ENCODE data around the gene KCTD19.
"Not testable (repeated sequence)": the region's sequence is repeated elsewhere in the genome, so short reads cannot be mapped to it uniquely, and the experiment has no call there.

KCTD19 gene

DNA sequence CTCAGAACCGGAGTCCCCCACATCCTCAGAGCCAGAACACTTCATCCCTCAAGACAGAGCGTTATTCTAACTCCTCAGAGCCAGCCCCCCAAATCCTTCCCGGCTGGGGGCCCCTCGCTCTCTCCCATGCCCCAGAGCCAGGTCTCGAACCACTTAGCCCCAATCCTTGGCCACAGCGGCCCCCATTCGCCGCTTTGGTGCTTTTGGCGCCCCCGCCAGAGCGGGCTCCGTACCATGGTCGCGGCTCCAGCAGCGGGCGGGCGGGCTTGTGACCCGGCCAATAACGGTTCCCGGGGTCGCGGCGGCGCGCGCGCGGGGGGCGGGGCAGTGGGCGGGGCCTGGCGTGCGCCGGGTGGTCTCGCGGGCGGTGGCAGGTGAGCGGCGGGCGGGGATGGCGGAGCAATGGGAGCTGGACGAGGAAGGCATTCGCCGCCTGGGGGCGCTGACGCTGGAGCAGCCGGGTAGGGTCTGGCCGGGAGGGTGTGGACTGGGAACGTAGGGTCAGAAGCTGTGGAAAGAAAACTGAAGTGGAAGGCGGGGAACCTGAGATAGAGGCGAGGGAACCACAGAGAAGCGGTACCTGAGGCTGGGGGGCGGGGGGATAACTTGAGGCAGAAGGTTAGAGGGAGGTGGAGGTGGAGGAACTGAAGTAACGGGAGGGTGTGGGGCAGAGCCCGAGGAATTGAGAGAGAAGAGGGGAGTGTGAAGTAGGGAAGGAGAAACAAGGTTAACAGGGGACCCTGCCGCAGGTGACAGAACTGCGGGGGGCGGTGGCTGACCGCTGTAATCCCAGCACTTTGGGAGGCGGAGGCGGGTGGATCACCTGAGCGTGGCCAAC, at the start of gene KCTD19, which contains the start of gene LRRC36:
Gene KCTD19 (minus strand): TSS at position 270 of the 838 bp plus-strand sequence. CDS start 34 bp downstream, at position 236.
Gene LRRC36 (plus strand): TSS at position 344 of the 838 bp plus-strand sequence. CDS start 48 bp downstream, at position 392.
- peak; percentile 64 for DNase-seq

DNA sequence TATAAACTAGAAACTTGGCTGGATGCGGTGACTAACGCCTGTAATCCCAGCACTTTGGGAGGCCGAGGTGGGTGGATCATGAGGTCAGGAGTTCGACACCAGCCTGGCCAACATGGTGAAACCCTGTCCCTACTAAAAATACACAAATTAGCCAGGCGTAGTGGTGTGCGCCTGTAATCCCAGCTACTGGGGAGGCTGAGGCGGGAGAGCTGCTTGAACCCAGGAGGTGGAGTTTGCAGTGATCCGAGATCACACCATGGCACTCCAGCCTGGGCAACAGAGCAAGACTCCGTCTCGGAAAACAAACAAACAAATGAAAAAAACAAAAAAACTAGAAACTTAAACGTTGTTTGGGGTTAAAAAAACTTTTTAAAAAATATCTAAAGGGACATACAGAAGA, 49.5 kb upstream of the KCTD19 start:
- DNase-seq, result not testable (repeated sequence)

DNA sequence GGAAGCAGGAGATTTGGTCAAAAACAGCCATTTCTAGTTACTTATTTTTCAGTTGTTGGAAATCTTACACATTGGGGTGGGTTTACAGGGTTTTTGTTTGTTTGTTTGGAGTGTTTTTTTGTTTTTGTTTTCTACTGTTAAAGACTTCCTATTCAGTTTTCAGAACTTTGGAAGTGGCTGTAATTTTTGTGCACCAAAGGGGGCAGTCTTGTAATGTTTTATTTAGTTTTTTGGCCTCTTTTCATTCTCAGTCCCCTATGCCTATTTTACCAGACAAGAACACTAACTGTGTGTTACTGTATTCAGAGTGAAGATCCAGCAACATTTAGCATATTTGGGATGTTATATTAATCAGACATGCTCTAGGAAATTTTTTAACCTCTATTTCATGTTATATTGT, 46.1 kb upstream of the KCTD19 start:
- no peak for DNase-seq

DNA sequence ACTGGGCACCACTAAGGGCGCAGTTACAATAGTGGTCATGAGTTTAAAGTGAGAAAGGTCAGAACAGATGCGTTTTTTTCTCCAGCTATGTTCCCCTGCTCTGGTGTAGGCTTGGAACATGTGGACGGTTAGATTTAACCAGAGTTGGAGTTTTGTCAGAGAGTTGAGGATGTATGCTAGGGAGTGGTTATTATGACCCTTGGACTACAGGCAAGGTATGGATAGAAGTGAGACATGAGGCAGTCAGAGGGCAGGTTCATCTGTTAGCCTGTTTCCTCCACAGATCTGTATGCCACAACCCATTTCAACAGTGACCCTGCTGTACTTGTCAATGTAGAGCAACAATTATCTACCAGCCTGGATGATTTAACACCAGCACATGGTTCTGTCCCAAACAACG, 44.1 kb upstream of the KCTD19 start:
- DNase-seq, result no peak

GRCh38 chr16:67364600-67365235, 38.2 kb upstream of the KCTD19 start:
- no peak for DNase-seq

DNA sequence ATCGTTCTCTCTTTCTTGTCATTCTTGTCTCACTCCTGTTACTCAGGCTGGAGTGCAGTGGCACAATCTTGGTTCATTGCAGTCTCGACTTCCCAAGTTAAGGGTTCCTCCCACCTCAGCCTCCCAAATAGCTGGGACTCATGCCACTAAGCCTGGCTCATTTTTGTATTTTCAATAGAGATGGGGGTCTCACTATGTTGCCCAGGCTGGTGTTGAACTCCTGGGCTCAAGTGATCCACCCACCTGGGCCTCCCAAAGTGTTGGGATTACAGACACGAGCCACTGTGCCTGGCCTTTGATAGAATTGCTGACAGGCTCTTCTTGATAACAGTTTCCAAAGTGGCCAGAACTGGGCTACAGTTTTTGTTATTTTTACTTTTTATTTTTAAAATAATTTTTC, 34.5 kb upstream of the KCTD19 start:
- no peak for DNase-seq

DNA sequence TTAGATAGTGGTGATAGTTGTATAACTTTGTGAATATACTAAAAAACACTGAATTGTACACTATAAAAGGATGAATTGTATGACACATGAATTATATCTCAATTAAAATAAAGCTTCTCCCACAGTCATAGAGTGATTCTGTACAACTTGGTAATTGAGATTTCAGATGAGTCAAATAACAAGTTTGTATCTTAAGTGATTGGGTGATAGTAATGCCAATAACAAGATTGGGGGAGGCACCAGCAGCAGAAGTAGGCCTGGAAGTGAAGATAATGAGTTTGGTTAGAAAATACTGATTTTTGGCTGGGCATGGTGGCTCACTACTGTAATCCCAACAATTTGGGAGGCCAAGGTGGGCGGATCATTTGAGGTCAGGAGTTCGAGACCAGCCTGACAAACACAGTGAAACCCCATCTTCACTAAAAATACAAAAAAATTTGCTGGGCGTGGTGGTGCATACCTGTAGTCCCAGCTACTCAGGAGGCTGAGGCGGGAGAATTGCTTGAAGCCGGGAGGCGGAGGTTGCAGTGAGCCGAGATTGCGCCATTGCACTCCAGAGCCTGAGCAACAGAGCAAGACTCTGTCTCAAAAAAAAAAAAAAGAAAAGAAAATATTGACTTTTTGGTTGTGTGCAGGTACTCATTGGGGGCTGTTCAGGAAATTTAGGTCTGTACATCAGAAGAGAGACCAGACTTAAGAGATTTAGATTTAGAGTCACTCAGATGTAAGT, 33.2 kb upstream of the KCTD19 start:
- not testable (repeated sequence) for DNase-seq

DNA sequence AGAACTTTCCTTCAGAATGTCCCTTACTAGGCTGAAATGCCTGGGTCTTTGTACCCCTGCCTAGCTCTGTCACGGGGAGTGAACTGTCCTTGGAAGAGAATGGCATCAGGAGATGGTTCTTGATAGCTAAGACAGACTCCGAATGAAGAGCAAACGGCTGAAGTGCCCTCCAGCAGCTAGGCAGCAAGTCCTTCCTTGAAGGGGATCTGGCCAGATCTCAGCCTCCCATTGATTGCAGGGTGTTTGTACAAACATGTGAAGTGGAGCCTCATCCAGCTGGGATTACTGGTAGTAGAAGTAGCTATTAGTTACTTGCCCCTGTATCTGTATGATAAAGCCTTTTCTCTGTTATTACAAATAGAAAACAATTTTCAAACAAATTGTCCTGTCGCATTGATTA, 31.0 kb upstream of the KCTD19 start:
- DNase-seq, result no peak

DNA sequence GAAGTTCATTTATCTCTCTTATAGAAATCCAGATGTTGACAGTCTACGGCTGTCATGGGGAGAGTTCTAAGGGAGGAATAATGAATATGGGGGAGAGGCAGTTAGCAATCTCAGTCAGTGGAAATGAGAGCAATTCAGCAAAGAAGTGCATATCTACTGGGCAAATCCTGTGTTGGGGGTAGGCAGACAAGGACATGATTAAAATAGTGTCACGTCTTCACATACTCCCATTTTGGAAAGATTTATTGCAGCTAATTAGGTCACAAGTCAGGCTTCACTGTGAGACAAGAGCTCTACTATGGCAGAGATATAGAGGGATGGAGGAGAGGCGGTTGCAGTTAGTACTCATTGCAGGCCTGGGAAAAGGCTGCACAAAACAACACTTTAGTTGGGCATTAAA, 29.9 kb upstream of the KCTD19 start:
- no peak for DNase-seq

DNA sequence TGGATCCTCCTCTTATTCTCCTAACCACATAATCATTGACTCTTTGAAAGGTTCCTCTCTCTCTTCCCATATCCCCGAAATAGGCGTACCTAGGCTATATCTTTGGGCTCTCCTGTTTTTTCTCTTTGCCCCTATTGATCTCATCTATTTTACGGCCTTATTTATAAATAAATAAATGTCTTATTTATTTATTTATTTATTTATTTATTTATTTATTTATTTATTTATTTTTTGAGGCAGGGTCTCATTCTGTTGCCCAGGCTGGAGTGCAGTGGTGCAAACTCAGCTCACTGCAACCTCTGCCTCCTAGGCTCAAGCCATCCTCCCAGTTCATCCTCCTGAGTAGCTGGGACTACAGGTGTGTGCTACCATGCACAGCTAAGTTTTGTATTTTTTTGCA, 25.9 kb upstream of the KCTD19 start:
- DNase-seq, result not testable (repeated sequence)

DNA sequence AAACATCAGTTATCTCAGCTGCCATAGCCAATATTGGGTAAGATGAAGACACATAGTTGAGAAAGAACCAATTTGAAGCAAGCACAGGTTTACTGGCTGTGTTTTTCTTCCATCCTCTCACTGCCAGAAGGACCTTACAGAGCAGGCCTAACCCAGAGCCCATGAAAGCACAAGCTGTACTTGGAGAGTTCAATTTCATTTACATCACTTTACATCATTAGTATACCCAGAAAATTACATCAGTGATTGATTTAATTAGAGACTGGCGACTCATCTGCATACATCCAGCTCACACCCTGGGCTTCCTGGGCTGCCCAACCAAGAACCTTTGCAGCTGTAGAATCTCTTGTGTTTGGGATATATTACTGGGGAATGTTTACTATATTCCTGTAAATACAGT, 23.8 kb upstream of the KCTD19 start:
- no peak for DNase-seq

DNA sequence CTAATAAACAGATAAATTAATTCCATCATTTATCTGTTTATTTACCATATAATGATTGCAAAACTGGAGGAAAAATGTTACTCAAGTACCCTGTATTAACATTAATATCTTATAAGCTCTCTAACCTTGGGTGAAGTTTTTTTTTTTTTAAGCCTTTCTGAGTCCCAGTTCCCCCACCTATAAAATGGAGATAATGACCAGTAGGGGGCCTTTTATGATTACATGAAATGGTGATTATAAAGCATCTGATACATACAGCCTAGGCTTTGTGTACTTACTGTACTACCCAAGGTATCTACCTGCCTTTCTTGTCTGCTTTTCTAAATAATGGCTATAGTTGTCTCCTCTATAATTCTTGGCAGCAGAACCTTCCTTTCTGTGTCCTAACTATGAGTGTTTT, 22.6 kb upstream of the KCTD19 start:
- DNase-seq, result peak; percentile 24

DNA sequence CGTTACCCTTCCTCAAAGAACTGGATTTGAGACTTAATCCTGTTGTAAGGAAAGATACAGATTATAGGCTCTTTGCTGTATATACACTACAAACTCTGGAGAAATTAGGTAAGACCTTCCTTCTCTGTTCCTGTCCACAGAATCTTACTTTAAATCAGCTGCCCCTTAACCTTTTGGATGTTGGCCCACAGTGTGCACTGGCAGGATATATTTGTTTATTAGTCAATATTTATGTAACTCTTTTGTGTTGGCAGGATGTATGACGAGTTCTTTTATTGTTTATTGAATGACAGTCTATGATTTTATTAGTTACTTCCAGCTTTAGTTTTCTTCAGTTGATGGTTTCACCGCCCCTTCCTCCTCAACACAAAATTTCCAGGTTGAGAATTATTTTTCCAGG, 19.8 kb upstream of the KCTD19 start:
- no peak for DNase-seq

- DNase-seq, result no peak
Measured at GRCh38 chr16:67345401-67345800, 18.9 kb upstream of the KCTD19 start.

GRCh38 chr16:67342616-67343015, 16.1 kb upstream of the KCTD19 start:
- DNase-seq, result no peak

DNA sequence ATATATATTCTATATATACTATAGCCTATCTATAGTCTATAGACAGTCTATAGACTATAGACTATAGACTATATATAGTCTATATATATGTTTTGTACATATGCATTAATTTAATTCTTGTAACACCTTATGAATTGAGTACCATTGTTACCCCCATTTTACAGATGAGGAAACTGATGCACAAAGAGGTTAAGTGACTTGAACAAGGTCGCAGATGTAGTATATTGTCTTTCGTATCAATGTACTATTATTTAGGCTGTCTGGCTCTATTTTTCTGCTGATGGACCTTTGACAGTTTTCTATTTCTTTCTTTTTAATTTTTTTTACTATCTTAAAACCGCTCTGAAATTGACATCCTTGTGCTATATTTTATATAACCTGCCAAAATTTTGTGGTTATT, 14.7 kb upstream of the KCTD19 start:
- DNase-seq, result no peak

DNA sequence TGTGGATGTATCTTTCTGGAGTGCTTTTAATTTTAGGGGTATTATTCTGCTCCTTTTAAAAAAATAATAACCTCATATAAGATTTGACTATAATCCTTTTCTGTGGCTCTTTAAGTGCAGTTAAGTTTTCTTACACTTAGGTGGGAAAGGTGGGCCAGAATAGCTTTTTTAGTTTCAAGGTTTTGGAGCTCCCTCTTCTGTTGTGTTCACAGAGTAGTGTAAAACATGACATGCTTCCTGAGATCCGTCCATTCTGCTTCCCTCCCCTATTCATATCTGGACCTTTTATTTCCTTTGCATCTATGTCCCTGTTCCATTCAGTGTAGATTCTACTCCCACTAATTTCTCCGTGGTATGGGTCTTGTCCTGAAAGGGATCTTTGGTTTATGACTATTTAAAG, 12.9 kb upstream of the KCTD19 start:
- DNase-seq, result no peak

GRCh38 chr16:67336648-67337047, 10.1 kb upstream of the KCTD19 start:
- no peak for DNase-seq

GRCh38 chr16:67336116-67336515, 9.6 kb upstream of the KCTD19 start:
- no peak for DNase-seq

DNA sequence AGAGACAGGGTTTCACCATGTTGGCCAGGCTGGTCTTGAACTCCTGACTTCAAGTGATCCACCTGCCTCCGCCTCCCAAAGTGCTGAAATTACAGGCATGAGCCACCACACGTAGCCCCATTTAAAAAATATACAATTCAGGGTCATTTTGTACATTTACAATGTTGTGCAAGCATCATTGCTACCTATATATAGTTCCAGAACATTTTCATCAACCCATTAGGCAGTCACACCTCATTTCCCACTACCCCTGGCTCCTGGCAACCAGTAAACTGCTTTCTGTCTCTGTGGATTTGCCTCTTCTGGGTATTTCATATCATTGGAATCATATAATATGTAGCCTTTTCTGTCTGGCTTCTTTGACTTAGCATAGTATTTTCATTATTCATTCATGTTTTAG, 6.8 kb upstream of the KCTD19 start:
- DNase-seq, result no peak

DNA sequence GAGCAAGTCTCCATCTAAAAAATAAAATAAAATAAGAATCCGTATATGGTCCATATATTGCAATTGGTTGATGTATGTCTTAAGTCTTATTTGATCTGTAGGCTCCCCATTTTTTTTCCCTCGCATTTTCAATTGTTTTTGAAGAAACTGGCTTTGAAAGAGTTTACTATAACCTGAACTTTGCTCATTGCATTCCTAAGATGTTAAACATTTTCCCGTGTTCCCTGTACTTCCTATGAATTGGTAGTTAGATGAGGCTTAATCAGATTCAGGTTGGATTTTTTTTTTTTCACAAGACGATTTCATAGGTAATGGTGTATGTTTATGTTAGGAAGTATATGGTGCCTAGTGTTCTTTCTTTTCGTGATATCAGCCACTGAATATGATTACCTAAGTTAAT, 3.4 kb upstream of the KCTD19 start:
- DNase-seq, result no peak

DNA sequence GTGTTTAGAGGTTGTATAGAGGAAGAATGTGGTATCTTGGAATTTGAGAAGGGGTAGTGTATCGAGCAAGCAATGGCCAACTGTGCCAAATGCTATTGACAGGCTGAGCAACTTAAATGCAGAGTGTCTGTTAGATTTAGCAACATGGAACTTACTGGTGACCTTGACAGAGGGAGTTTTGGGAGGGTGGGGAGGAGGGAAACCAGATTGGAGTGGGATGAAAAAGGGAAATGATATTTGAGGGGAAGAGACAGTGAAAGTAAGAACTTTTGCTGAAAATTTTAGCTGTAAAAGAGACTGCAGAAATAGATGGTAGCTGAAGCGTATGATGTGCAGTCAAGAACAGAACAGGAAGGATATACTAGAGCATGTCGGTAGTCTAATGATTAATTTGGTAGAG, 1.2 kb upstream of the KCTD19 start:
- no peak for DNase-seq

DNA sequence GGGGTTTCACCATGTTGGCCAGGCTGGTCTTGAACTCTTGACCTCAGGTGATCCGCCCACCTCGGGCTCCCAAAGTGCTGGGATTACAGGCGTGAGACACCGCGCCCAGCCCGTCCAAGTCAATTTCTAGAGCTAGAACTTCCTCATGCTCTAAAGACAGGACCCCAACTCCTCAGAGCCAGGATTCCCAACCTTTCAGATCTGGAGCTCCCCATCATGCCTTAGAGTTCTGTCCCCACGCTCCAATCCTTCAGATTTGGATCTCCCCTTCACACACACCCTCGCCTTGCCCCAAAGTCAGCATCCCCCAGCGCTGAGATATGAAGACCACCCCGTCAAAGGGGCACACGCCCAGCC, 448 bp downstream of the KCTD19 start:
- no peak for DNase-seq

DNA sequence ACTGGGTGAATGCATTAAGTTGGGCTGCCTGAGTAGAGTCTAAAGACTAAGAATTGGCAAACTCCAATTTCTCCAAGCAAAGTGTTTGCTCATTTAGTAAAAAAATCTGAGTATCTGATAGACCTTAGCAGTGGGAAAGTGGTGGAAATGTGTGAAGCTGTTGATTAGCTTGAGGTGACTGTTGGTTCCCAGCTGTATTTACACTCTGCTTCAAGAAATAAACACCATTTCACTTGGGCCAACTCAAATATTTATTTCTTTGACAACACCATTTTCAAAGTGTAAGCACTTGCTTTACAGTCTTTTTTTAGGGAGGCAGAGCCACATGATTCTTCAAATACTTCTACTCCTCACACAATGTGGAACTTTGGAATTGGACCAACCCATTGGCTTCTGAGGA, 8.7 kb downstream of the KCTD19 start:
- no peak for DNase-seq
